A204.1 (cell line): Measurements from ENCODE around the gene SERPINB2.
"Not testable (repeated sequence)": the region's sequence is repeated elsewhere in the genome, so short reads cannot be mapped to it uniquely, and the experiment has no call there.

Source experiments
- FAIRE-seq: peaks from 2 replicates; lab custom pipeline; 2012; peaks lifted over from hg19 to GRCh38; lab: Jason Lieb, UNC

Gene SERPINB2

DNA sequence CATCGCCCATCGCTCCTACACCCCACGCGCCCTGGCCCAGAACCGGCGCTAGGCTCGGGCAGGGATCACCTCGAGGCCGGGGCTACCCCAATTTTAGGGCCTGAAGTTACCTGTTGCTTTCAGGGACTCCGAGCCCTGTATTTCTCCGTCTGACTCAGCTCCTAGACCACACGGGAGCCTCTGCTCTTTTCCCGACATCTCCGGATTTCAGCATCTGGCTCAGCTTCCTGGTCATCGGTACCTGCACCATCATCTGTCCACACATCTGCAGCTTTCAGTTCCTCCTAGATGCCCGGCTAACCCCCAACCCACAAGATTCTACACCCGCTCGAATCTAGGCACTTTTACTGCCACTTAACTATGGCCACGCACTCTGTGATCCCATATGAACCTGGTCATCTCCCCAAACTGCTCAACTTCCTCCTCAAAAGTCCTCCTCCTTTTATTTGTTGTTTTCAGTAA, 49.5 kb downstream of the SERPINB2 start:
- no peak for FAIRE-seq

GRCh38 chr18:63940008-63940407, 52.5 kb downstream of the SERPINB2 start:
- no peak for FAIRE-seq

DNA sequence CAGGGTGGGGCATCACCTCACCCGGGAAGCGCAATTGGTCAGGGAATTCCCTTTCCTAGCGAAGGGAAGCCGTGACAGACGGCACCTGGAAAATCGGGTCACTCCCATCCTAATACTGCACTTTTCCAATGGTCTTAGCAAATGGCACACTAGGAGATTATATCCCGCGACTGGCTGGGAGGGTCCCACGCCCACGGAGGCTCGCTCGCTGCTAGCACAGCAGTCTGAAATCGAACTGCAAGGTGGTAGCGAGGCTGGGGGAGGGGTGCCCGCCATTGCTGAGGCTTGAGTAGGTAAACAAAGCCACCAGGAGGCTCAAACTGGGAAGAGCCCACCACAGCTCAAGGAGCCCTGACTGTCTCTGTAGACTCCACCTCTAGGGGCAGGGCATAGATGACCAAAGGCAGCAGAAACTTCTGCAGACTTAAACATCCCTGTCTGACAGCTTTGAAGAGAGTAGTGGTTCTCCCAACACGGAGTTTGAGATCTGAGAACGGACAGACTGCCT, 53.1 kb downstream of the SERPINB2 start:
- not testable (repeated sequence) for FAIRE-seq

GRCh38 chr18:63947051-63947790, 59.7 kb downstream of the SERPINB2 start:
- FAIRE-seq, result no peak

GRCh38 chr18:63949068-63949737, 61.7 kb downstream of the SERPINB2 start, which contains the start of gene HMSD:
HMSD (plus strand) TSS chr18:63949301; CDS start chr18:63953456, 4,155 bp downstream.
- no peak for FAIRE-seq

DNA sequence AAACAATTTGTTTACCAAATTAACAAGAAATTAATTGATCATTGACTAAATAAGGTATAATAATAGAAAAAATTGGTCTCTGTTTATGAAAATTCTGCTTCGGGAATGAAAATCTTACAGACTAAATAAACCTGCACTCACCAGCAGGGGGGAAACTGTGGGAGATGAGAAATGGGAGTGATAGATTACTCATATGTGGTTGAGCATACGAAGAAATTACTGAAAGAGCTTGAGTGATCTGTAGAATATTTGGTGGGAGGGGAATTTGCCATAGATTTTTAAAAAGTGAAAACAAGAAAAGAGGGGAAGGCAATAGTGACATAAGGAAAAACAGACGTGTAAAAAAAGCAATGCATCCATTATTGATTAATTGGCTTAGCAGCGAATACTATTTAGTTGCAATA, 63.8 kb downstream of the SERPINB2 start:
- no peak for FAIRE-seq
